GM21825 (cell line): Measurements from ENCODE around the gene OR10K2.
"Not testable (repeated sequence)": the region's sequence is repeated elsewhere in the genome, so short reads cannot be mapped to it uniquely, and the experiment has no call there.

Experiments
- ATAC-seq: cut with Tn5 transposase; IDR thresholded peaks from one replicate; pipeline ENCODE4 v1.9.1; 2021; ENCODE audit warnings: mild to moderate bottlenecking, moderate library complexity; ENCODE audit not compliant: unreplicated experiment

Gene OR10K2

DNA sequence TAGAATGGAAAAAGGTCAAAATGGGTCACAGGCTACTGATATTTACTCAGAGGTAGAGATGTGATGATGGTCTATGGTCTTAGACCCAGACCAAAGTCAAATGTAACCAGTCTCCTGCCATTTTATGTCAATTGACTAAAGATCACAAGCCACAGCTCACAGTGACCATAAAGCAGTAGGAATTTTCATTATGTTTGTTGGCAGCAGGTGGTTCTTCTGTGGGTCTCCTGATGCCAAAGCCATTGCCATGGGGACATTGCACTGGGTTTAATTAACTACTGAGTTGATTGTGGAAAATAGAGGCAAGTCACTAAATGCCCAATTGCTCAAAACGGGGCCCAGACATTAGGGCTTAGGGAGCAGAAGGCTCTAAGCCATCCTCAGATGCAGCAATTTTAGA lies at the start of gene OR10K2:
OR10K2 (minus strand) TSS at position 101 of the 400 bp plus-strand sequence. CDS start 5,371 bp downstream, outside the sequence.
- no peak for ATAC-seq

- ATAC-seq: no peak
Observed at GRCh38 chr1:158471920-158472319, 45.9 kb upstream of the OR10K2 start, which contains the start of gene OR10R2. Gene OR10R2, plus strand, starts transcription at chr1:158472220. Its CDS starts 106 bp downstream, at chr1:158472326.

GRCh38 chr1:158461534-158461933 lies 35.5 kb upstream of the OR10K2 start, which contains the start of gene OR10K1:
Gene OR10K1, plus strand, starts transcription at chr1:158461834. Its CDS starts 3,728 bp downstream, at chr1:158465562.
- no peak for ATAC-seq

GRCh38 chr1:158458263-158458662 lies 32.2 kb upstream of the OR10K2 start:
- ATAC-seq: no peak

DNA sequence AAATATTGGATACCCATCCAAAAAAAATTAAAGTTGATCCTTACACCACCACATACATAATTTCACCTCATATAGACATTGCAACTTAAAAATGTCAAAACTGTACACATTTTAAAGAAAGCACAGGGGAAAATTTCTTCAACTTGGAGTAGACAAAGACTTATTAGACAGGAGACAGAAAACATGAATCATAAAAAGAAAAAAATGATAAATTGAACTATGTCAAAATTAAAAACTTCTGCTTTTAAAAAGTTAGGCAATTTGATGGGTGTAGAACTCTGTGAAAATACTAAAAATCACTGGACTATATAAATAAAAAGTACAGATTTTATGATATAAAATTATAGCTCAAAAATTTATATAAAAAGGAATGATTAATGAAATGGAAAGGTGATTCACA lies 31.2 kb upstream of the OR10K2 start:
- no peak for ATAC-seq

DNA sequence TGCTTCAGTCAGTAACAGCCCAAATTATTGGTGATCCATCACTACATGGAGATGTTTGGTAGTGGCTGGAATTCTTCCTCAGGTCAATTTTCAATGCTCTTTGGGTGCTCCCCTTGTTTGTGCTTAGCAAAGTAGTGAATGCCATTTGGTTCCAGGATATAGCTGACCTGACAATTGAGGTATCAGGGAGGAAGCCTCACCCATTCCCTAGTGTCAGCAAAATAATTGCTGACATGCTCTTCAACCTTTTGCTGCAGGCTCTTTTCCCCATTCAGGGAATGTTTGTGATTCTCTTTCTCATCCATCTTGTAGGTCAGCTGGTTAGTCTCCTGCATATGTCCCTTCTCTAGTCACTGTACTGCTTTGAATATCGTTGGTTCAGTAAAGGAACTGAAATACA lies 28.5 kb upstream of the OR10K2 start:
- ATAC-seq: no peak

DNA sequence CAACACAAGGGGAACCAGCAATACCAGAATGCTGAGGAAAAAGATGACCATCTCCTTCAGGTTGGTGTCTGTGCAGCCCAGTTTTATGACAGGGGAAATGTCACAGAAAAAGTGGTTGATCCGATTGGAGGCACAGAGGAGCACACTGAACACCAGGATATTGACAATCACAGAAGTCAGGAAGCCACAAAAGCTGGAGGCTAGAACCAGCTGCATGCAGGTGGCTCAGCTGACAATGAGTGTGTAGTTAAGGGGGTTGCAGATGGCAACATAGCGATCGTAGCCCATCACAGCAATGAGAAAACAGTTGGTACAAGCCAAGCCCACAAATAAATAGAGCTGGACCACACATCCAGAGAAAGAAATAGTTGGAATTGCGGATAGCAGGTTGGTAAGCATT lies 19.3 kb upstream of the OR10K2 start:
- no peak for ATAC-seq

DNA sequence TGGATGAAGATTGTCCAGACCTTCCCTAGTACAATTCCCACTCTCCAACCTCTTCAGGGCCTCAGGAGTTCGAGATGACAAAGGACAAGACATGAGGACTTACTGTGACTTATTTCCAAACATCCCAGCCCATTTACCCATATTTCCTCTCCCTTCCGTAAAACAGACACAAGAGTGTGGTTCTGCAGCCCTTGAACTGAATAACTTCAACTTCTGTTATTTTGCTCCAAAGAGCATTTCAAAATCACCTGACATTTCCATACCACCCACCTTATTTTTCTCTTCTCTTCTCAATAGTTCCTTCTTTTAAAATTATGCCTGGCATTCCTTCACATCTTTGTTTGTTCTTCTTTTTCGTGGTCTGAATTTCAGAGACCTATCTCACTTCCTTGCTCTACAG lies 8.7 kb upstream of the OR10K2 start:
- no peak for ATAC-seq

- not testable (repeated sequence) for ATAC-seq
Observed at GRCh38 chr1:158430163-158430562, 4.1 kb upstream of the OR10K2 start.

- ATAC-seq: no peak
Observed at GRCh38 chr1:158425027-158425426, 1.0 kb downstream of the OR10K2 start.

- no peak for ATAC-seq
Observed at GRCh38 chr1:158422212-158422611, 3.8 kb downstream of the OR10K2 start.

GRCh38 chr1:158417586-158417985 lies 8.5 kb downstream of the OR10K2 start:
- no peak for ATAC-seq

DNA sequence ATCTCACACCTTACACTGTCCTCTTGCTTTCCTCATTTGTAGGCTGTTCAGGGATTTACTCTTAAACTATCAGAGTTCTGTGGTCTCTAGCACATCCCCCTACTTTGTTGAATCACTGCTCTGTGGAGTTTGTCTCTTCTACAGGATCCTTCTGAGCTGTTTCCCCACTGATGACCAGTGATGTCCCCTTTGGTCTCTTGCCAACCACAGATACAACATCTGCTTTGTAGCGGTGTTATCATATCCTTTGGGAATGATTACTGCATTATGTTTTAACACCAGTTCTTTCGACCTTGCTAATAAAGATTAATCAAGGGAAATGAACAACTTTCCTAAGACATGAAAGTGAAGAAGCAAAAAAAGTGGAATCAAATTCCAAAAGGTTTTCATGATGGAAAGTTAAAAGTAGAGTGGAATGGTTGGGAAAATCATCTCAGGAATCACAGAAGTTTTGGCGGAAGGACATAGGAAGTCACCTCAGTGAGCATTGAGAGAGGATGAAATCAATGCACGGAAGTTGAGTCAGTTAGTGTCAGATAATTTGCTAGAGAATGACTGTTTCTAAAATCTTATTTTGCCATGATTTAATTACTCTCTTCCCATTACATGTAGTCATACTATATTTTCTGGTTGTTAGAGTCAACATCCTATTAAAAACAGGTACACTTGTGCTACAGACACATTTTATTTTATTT lies 11.2 kb downstream of the OR10K2 start:
- no peak for ATAC-seq

- no peak for ATAC-seq
Observed at GRCh38 chr1:158407092-158407491, 18.9 kb downstream of the OR10K2 start.

DNA sequence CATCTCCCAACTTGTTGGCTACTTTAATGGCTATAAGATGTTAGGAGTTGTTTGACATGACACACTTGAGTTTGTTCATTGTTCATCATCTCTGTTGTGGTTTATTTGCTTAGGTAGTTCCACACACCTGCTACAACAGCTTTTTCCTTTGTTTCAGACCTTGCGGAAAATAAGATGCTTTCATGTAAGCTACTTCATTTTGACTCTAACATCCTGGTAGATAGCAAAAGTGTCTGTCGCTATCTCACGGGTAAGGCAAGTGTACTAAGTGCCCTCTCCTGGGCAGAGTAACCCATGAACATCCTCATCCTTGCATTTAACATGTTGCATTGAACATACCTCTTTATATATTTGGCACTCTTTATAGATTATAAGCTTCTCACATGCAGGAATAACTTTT lies 25.2 kb downstream of the OR10K2 start:
- no peak for ATAC-seq

DNA sequence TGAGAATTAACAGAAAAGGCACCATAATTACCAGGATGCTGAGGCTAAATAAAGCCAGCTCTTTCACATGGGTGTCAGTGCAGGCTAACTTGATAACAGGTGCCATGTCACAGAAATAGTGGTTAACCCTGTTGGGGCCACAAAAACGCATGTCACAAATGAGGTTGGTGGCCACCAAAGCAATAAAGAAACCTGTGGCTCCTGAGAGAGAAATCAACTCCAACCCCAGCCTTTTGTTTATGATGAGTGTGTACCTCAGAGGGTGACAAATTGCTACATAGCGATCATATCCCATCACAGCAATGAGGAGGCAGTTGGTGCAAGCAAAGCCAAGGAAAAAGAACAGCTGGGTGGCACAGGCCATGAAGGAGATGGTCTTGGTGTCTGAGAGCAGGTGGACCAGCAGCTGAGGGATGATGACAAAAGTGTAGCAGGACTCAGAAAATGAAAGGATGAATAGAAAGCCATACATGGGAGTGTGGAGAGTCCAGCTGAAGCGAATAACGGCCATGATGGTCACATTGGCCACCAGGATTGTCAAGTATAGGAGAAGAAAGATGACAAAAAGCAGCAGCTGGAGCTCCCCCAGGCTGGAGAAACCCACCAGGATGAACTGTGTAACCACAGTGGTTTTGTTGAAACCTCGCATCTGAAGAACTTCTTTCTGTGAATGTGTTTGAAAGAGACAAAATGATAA lies 27.1 kb downstream of the OR10K2 start, which contains the start of gene OR10T2:
OR10T2 (minus strand) TSS at position 649 of the 697 bp plus-strand sequence; CDS start at position 649, 0 bp downstream.
- ATAC-seq: no peak

DNA sequence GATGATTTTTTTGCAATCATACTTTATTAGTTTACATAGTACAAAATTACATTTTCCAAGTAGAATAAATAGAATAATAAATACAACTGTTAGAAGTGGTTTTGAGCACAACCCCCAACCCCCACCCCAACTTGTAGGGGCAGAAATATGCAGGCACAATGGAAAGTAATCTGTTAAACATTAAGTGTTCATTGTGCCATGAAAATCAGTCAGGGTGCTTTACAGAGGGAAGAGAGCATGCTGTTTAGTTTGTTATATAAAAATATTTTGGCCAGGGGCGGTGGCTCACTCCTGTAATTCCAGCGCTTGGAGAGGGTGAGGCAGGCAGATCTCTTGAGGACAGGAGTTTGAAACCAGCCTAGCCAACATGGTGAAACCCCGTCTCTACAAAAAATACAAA lies 29.4 kb downstream of the OR10K2 start:
- ATAC-seq: no peak

DNA sequence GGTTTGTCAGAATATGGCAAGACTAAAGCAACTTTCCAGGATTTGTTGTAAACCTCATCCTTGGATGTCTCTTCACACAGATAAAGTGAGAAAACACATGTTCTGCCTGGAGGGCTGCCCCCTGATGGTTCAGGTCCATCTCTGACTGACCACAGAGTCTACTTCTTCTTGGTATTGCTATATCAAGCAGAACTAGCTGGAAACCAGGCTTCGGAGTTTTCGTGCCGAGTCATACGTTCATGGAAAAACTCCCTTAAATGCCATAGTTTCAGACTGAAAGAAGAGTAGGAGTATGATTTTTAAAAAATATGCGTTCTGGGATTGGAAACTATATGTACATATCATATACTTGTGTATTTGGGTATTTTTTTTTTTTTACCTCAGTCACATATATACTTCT lies 32.6 kb downstream of the OR10K2 start:
- ATAC-seq: no peak

- no peak for ATAC-seq
Observed at GRCh38 chr1:158391099-158391498, 34.9 kb downstream of the OR10K2 start.

GRCh38 chr1:158390331-158390730 lies 35.7 kb downstream of the OR10K2 start:
- no peak for ATAC-seq

DNA sequence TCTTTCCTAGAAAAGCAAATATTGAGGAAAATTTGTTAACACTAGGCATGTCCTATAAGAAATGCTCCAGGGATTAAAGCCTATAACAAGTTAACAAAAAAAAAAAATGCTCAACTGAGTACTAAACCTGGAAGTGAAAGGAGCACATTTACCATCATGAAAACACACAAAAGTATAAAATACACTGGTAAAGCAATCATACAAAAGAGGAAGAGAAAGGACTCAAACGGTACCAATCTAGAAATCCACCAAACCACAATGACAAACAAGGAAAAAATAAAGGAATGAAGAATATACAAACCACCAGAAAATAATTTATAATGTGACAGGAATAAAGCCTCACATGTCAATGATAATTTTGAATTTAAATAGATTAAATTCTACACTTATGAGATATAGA lies 51.2 kb downstream of the OR10K2 start:
- ATAC-seq: no peak

- ATAC-seq: not testable (repeated sequence)
Observed at GRCh38 chr1:158374101-158374500, 51.9 kb downstream of the OR10K2 start.
